ENCODE measurements around the gene ADCYAP1.

- TF ChIP-seq CTCF (IDR thresholded peaks at IDR 0.05): no peak
- no peak for TF ChIP-seq POLR2A (IDR thresholded peaks at IDR 0.05; ENCODE audit: low read depth)
These were observed 18.6 kb downstream of the ADCYAP1 start for GRCh38 chr18:923144-923866.

All from esophagus muscularis mucosa (tissue), 3 donors.